HEK293T (cell line): ENCODE data around the gene FANCD2.

ENCODE experiments used
- BHLHE40 ChIP-seq: fragments of 450-650 bp; IDR thresholded peaks from 2 replicates; pipeline ENCODE4 v1.6.1; 2016; ENCODE audit warnings: mild to moderate bottlenecking, moderate library complexity, borderline replicate concordance
- ELF4 ChIP-seq: fragments of 450-650 bp; IDR thresholded peaks from 2 replicates; pipeline ENCODE4 v1.6.1; 2017; ENCODE audit warnings: antibody characterized with exemption
- FOXA1 ChIP-seq: fragments of 450-650 bp; IDR thresholded peaks from 2 replicates; pipeline ENCODE4 v1.6.1; 2016; ENCODE audit warnings: mild to moderate bottlenecking
- FOXK2 ChIP-seq: fragments of 450-650 bp; IDR thresholded peaks from 2 replicates; pipeline ENCODE4 v1.6.1; 2016; ENCODE audit warnings: mild to moderate bottlenecking
- FOXM1 ChIP-seq: fragments of 450-650 bp; IDR thresholded peaks from 2 replicates; pipeline ENCODE4 v1.6.1; 2017; ENCODE audit warnings: mild to moderate bottlenecking, borderline replicate concordance
- HDGF ChIP-seq: fragments of 450-650 bp; IDR thresholded peaks from 2 replicates; pipeline ENCODE4 v1.6.1; 2017; ENCODE audit warnings: antibody characterized with exemption, borderline replicate concordance
- LEF1 ChIP-seq: fragments of 450-650 bp; IDR thresholded peaks from 2 replicates; pipeline ENCODE4 v1.6.1; 2017; ENCODE audit warnings: mild to moderate bottlenecking, borderline replicate concordance
- NFRKB ChIP-seq: fragments of 450-650 bp; IDR thresholded peaks from 2 replicates; pipeline ENCODE4 v1.6.1; 2016; ENCODE audit warnings: mild to moderate bottlenecking, moderate library complexity
- PKNOX1 ChIP-seq: fragments of 450-650 bp; IDR thresholded peaks from 2 replicates; pipeline ENCODE4 v1.6.1; 2016
- SP1 ChIP-seq: fragments of 450-650 bp; IDR thresholded peaks from 2 replicates; pipeline ENCODE4 v1.6.1; 2017
- SUZ12 ChIP-seq: fragments of 450-650 bp; IDR thresholded peaks from 2 replicates; pipeline ENCODE4 v1.6.1; 2016; ENCODE audit warnings: mild to moderate bottlenecking
- TARDBP ChIP-seq: fragments of 450-650 bp; IDR thresholded peaks from 2 replicates; pipeline ENCODE4 v1.6.1; 2016
- ZNF384 ChIP-seq: fragments of 450-650 bp; IDR thresholded peaks from 2 replicates; pipeline ENCODE4 v1.6.1; 2016

- TF ChIP-seq NFRKB (no peak), HDGF (no peak), SUZ12 (no peak), SP1 (no peak), ELF4 (no peak), TARDBP (no peak), FOXA1 (no peak), PKNOX1 (no peak), ZNF384 (no peak), FOXK2 (no peak), FOXM1 (no peak), LEF1 (no peak), BHLHE40 (no peak)
These were observed 21.7 kb upstream of the FANCD2 start for GRCh38 chr3:10004506-10004905.
